HUES64 (cell line): ENCODE data around the gene SLC26A9.

Experiments used
- H3K27ac ChIP-seq: 2 replicates; pipeline ENCODE4 v1.7.0; 2013; ENCODE audit warnings: low read depth, low read length, inconsistent platforms
- H3K27me3 ChIP-seq: 2 replicates; pipeline ENCODE4 v1.6.1; 2013; ENCODE audit warnings: mild to moderate bottlenecking, low read length; ENCODE audit not compliant: insufficient read depth
- H3K36me3 ChIP-seq: 2 replicates; pipeline ENCODE4 v1.6.1; 2013; ENCODE audit warnings: mild to moderate bottlenecking, low read length; ENCODE audit not compliant: insufficient read depth
- H3K4me1 ChIP-seq: 2 replicates; pipeline ENCODE4 v1.6.1; 2013; ENCODE audit warnings: mild to moderate bottlenecking, low read length, moderate library complexity; ENCODE audit not compliant: insufficient read depth
- H3K4me3 ChIP-seq: 2 replicates; pipeline ENCODE4 v1.5.1; 2013; ENCODE audit warnings: mild to moderate bottlenecking, low read length, moderate library complexity
- H3K9ac ChIP-seq: 2 replicates; pipeline ENCODE4 v1.6.1; 2013; ENCODE audit warnings: mild to moderate bottlenecking, low read depth, low read length
- H3K9me3 ChIP-seq: 2 replicates; pipeline ENCODE4 v1.6.1; 2013; ENCODE audit warnings: low read depth, low read length; ENCODE audit not compliant: insufficient read depth
- WGBS: fragments of 150-250, 120-280 bp; methylation state at CpG from one replicate; pipeline ENCODE4 v1.1.7; 2013; ENCODE audit warnings: missing lambda C conversion rate; 5-methylcytosine and 5-hydroxymethylcytosine counted together

Gene SLC26A9

DNA sequence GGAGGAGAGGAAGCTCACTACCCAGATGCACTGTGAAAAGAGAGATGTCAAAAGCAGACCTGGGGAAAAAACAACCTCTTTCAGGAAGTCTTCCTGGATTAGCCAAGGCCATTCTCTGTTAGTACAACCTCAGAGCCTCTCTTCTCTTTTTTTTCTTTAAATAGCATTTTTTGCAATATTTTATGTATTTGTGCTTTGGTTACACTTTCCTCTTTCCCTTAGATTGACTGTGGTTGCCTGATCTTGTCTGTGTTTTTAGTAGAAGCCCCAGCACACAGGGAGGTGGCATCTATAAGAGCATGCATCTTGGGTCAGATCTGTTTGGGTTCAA lies 18.8 kb downstream of the SLC26A9 start:
- no peak overlapping the region for H3K4me3 ChIP-seq
- peaks cover 9% of the 10 kb centered on the region; the same call in 1 of the 2 replicates for H3K4me1 ChIP-seq
- no peaks in the 10 kb centered on the region for H3K27me3 ChIP-seq
- H3K9ac ChIP-seq: no peak overlapping the region
- H3K27ac ChIP-seq: no peak overlapping the region
- H3K9me3 ChIP-seq: no peaks in the 10 kb centered on the region
- no peaks in the 10 kb centered on the region for H3K36me3 ChIP-seq

DNA sequence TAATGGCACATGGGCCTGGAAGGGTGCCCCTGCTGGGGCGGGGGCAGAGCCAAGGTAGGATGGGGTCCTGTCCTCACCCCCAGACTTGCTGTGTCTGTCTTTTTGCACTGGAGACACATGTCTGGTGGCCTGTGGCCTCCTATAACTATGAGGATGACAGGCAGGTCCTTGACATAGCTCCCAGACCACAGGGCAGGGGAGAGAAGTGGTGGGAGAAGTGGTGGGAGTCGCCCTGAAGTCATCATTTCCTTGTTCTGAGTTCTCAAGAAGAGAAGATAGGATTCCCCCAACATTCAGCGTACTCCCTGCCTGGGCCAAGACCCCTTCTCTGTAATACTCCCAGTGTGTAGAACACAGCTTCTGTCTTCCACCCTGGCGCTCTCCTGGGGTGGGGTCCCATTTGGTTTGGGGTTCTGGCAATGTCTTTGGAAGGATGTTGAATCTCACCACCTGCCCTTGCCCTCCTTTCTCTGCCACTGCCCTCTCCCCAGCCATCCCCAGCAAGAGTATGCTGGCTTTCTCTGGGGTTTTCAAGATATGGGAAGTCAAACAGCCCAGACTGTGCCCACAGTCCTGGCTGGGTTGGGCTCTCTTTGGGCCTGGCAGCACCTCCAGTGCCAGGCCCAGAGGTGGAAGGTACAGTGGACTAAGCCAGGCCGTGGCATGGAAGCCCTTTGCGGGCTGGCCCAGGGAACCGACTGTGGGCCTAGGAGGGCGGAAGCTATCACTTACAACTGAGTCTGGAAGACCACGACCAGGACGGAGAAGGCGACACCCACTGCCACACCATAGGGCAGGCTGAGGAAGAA lies 19.4 kb downstream of the SLC26A9 start:
- Histone ChIP-seq H3K27ac (no peak overlapping the region), H3K4me1 (peaks cover 9% of the 10 kb centered on the region; the same call in 1 of the 2 replicates), H3K9me3 (no peaks in the 10 kb centered on the region), H3K4me3 (no peak overlapping the region), H3K9ac (no peak overlapping the region), H3K27me3 (no peaks in the 10 kb centered on the region), H3K36me3 (no peaks in the 10 kb centered on the region)
- WGBS: 91% methylated on average over 10 of the region's 11 CpGs

DNA sequence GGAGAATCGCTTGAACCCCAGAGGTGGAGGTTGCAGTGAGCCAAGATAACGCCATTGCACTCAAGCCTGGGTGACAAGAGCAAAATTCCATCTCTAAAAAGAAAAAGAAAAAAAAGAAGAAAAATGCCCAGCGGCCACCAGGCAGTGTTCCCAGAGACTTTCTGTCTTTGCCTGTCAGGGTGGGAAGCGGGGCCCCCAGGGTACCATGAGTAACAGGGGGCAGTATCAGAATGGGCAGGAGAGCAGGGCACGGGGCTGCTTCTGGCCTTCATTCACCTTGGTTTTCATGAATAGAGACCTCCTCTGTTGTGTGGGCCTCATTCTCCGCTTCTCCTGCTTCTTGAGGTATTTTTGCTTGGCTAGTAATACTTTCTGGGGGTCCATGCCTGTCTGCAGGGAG lies 20.4 kb downstream of the SLC26A9 start:
- H3K27me3 ChIP-seq: no peaks in the 10 kb centered on the region
- no peak overlapping the region for H3K27ac ChIP-seq
- H3K4me3 ChIP-seq: no peak overlapping the region
- H3K9ac ChIP-seq: no peak overlapping the region
- WGBS: 76% methylated on average over 6 of the region's 6 CpGs
- H3K36me3 ChIP-seq: no peaks in the 10 kb centered on the region
- H3K4me1 ChIP-seq: peaks cover 9% of the 10 kb centered on the region; the same call in 1 of the 2 replicates
- no peaks in the 10 kb centered on the region for H3K9me3 ChIP-seq

DNA sequence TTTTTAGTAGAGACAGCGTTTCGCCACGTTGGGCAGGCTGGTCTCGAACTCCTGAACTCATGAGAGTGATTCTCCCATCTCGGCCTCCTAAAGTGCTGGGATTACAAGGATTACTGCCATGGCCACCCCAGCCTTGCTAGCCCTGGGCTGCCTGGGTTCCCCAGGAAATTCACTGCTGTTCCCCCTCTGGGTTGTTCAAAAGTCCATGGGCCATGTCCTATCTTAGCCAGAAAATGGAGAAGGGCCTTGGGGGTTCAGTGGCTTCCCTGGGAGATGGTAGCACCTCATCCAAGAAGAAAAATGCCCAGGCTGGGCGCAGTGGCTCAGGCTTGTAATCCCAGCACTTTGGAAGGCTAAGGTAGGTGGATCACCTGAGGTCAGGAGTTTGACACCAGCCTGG lies 20.9 kb downstream of the SLC26A9 start:
- Histone ChIP-seq H3K9me3 (no peaks in the 10 kb centered on the region), H3K9ac (no peak overlapping the region)
- 92% methylated on average over 6 of the region's 6 CpGs for WGBS

DNA sequence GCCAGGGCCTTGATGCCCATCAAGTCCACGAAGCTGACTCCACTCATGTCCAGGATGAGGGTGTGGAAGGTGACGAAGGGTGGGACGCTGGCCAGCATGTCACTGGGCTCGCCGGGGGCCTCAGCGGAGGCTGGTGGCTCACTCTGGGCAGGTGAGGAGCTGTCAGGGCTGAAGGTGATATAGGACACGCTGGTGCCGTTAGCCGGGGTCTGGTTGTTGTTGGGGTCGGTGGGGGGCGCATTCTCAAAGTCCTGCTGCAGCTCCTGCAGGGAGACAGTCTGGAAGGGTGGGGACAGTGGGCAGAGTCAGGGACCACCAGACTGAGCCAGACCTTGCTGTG lies 21.7 kb downstream of the SLC26A9 start:
- Histone ChIP-seq H3K27me3 (no peaks in the 10 kb centered on the region), H3K4me1 (peaks cover 9% of the 10 kb centered on the region; the same call in 1 of the 2 replicates), H3K27ac (no peak overlapping the region), H3K36me3 (no peaks in the 10 kb centered on the region), H3K9me3 (no peaks in the 10 kb centered on the region), H3K9ac (no peak overlapping the region), H3K4me3 (no peak overlapping the region)
- WGBS: 93% methylated on average over 11 of the region's 11 CpGs

More for the DNA sequence above, 20.9 kb downstream of the SLC26A9 start:
- no peaks in the 10 kb centered on the region for H3K27me3 ChIP-seq
- H3K27ac ChIP-seq: no peak overlapping the region
- H3K36me3 ChIP-seq: no peaks in the 10 kb centered on the region
- H3K4me1 ChIP-seq: peaks cover 9% of the 10 kb centered on the region; the same call in 1 of the 2 replicates
- no peak overlapping the region for H3K4me3 ChIP-seq

DNA sequence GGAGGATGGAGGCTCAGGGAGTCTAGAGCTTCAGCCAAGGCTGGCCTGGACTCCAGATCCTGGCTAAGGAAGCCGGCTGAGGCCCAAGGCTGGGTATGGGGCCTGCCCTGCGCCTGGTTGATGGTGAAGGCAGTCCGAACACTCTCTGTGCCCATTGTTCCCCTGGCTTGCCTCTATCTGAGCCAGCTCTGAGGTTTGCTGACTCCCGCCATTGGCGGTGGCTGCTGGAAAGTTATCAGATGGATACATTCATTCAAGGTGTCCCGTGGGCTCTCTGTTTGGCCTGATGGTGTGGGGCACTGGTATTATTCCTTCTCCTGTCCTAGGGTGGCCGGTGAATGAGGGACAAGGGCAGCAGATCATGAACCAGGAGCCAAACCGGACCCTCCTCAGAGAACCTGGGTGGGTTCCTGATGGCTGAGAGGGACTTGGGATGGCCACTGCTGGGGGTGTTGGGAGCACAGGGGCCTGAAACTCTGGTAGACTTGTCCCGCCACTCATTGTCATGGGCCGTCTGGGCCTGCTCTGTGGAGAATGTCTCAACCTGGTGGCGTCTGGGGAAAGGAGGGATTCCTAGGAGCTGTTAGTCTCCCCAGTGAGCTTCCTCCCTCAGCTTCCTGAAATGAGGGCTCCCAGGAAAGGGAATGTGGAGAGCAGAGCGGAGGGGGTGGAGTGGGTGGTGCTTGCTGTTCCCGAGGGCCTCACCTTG lies 22.2 kb downstream of the SLC26A9 start:
- H3K4me3 ChIP-seq: no peak overlapping the region
- no peak overlapping the region for H3K27ac ChIP-seq
- H3K9ac ChIP-seq: no peak overlapping the region
- H3K27me3 ChIP-seq: no peaks in the 10 kb centered on the region
- peaks cover 9% of the 10 kb centered on the region; the same call in 1 of the 2 replicates for H3K4me1 ChIP-seq
- H3K9me3 ChIP-seq: no peaks in the 10 kb centered on the region
- H3K36me3 ChIP-seq: no peaks in the 10 kb centered on the region
- WGBS: 81% methylated on average over 13 of the region's 13 CpGs

DNA sequence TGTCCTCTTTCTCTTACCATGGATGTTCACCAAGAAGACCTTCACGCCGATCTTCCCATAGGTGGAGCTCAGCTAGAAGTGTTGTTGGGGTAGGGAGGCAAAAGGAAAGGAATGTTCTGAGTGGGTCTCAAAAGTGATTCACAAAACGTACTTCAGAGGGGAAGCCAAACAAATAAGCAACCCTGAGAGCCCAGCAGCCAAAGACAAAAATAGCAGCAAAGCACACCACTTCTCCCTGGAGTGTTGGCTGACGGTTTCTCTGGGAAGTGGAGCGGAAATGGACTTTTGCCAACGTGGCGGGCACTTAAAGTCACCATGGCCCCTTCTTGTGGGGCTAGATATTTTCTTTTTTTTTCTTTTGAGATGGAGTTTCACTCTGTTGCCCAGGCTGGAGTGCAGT lies 23.1 kb downstream of the SLC26A9 start:
- H3K4me1 ChIP-seq: peaks cover 2% of the 10 kb centered on the region; the same call in 1 of the 2 replicates
- no peaks in the 10 kb centered on the region for H3K9me3 ChIP-seq
- no peaks in the 10 kb centered on the region for H3K27me3 ChIP-seq
- 92% methylated on average over 7 of the region's 7 CpGs for WGBS
- H3K36me3 ChIP-seq: no peaks in the 10 kb centered on the region
- H3K27ac ChIP-seq: no peak overlapping the region
- no peak overlapping the region for H3K4me3 ChIP-seq
- H3K9ac ChIP-seq: no peak overlapping the region

DNA sequence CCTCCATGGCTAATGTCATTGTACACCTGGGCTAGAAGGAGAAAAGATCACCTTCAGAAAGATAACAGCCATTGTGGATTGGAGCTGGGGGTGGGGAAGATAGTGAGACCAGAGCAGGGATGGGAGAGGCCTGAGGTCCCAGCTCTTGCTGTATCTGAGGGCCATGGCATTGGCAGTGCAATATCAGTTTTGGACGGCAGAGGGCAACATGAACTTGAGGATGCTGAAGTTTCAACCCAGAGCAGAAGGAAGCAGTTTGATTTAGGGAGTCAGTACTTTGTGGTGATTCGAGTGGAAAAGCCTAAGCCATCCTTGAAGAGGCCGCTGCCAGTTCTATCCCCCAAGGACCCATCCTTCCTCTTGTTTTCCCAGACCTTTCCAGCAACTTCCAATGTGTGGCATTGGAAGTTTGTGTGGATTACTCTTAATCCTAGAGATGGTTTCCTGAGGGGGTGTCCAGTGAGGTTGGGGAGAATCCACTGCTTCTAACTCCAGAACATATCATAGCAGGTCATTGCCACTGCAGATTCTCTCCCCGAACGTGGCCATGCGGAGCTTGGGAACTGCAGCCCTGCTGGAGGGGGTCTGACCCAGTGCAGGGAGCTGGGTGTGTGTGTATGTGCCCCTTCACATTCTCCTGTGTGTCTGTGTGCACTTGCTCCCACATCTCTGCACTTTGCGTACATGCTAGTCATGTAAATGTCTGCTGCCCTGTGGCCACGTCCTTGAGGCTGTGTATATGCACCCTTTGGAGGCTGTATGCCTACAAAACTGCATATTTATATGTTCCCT lies 24.1 kb downstream of the SLC26A9 start:
- Histone ChIP-seq H3K9ac (no peak overlapping the region), H3K4me1 (no peaks in the 10 kb centered on the region), H3K27me3 (no peaks in the 10 kb centered on the region), H3K36me3 (no peaks in the 10 kb centered on the region), H3K9me3 (no peaks in the 10 kb centered on the region), H3K4me3 (no peak overlapping the region), H3K27ac (no peak overlapping the region)
- WGBS: 65% methylated on average over 7 of the region's 8 CpGs

DNA sequence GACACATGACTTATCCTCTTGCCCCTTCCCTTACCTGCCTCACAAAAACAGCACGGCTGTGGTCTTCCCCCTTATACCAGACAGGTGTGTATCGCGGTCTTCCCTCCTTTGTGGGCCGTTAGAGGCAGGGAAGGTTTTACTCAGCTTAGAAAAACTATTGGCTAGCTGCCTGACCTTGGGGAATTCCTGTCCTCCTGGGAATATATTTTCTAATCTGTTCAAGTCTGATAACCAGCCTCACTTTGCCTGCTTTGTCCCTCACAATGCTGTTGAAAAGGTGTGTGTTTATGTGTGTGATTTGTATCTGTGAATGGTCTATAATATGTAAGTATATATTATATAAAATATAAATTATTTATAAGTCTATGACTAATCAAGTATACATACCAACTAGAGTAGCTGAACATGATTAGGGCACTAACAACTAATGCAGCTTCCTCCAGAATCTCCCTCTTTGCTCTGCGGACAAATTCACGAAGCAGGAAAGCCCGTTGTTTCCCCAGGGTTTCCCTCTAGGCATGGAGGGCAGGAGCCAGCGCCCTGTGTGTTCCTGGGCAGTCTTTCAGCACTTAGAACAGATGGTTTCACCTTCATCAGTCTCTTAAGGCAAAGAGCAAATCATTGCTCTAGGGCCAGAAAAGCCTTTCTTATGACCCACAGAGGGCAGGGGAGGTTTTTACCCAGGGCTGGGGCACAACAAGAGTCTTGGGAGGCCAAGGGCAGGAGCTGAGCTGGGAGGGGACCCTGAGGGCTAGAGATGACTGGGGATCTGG lies 25.6 kb downstream of the SLC26A9 start:
- Histone ChIP-seq H3K27ac (no peak overlapping the region), H3K36me3 (no peaks in the 10 kb centered on the region), H3K4me3 (no peak overlapping the region), H3K4me1 (no peaks in the 10 kb centered on the region), H3K9ac (no peak overlapping the region), H3K9me3 (no peaks in the 10 kb centered on the region), H3K27me3 (no peaks in the 10 kb centered on the region)
- WGBS: 90% methylated on average over 8 of the region's 8 CpGs

DNA sequence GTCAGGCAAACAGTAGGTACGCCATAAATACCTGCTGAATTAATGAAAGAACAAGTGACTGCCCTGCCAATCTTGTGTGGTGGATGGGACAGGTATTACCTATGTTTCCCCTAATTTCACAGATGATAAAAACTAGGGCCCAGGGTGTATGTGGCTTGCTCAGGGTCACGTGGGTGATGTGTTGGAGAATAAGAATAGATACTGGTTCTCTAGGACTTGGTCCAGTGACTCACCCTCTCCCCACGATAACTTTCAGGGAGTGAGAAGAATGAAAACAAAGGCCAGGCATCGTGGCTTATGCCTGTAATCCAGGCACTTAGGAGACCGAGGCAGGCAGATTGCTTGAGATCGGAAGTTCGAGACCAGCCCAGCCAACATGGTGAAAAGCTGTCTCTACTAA lies 26.7 kb downstream of the SLC26A9 start:
- Histone ChIP-seq H3K27ac (no peak overlapping the region), H3K4me3 (no peak overlapping the region), H3K9me3 (no peaks in the 10 kb centered on the region), H3K4me1 (no peaks in the 10 kb centered on the region), H3K36me3 (no peaks in the 10 kb centered on the region), H3K9ac (no peak overlapping the region), H3K27me3 (no peaks in the 10 kb centered on the region)
- 86% methylated on average over 7 of the region's 7 CpGs for WGBS
